Fibroblast of skin of right quadriceps (primary cell): ENCODE data around the gene GABBR2.
A peak's percentile ranks its signal among the peaks of the same experiment; 100 is the strongest.
"Not testable (repeated sequence)": the region's sequence is repeated elsewhere in the genome, so short reads cannot be mapped to it uniquely, and the experiment has no call there.

Source experiments
- DNase-seq: peaks from one replicate; pipeline ENCODE4 v3.0.0-alpha.2; 2013

Gene GABBR2

DNA sequence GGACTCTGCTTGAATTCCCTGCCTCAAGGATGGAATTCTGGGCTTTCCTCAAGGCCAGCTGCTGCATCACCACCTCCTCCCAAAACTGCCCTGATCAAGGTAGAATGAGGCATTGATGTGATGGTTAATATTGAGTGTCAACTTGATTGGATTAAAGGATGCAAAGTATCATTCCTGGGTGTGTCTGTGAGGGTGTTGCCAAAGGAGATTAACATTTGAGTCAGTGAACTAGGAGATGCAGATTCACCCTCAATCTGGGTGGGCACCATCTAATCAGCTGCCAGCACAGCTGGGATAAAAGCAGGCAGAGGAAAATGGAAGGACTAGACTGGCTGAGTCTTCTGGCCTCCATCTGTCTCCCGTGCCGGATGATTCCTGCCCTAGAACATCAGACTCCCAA, 23.9 kb downstream of the GABBR2 start:
- DNase-seq: not testable (repeated sequence)

GRCh38 chr9:98678244-98678842, 30.4 kb downstream of the GABBR2 start:
- DNase-seq: no peak

- no peak for DNase-seq
Observed at GRCh38 chr9:98673681-98674080, 35.1 kb downstream of the GABBR2 start.

- DNase-seq: no peak
Observed at GRCh38 chr9:98667005-98667640, 41.6 kb downstream of the GABBR2 start.

DNA sequence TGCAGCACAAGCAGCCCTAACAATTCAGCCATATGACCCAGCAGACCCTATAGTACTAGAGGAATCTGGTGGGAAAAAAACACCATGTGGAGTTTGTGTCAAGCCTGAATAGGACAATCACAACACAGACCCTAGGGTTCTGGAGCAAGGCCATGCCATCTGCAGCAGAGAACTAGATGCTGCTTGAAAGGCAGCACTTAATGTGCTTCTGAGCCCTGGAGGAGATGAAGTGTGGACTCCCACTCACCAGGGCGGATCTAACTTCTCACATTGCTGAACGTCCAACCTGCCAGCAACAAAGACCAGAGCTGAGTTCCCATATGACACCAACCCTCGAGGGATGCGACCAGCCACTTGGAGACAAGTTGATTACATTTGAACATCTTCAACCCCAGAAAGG, 43.2 kb downstream of the GABBR2 start:
- DNase-seq: no peak

- DNase-seq: no peak
Observed at GRCh38 chr9:98660541-98660940, 48.2 kb downstream of the GABBR2 start.

DNA sequence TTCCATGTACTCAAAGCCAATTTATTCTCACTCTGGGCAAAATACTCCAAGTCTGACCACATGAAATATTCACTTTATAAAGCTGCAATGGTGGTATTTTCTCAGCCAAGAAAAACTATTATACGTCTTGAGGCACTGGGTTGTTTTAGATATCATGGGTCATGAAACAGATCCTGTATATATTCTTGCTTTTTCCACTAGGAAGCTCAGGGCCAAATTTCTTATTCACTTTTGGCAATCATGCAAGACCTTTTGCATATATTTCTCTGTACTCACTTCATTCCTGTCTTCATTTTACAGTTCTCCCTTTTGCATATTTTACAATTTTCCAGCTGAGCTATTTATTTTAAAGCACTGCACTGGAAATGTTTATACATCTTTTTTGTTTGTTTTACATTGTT, 49.8 kb downstream of the GABBR2 start:
- peak; percentile 42 for DNase-seq

GRCh38 chr9:98657897-98658296, 50.8 kb downstream of the GABBR2 start:
- peak; percentile 53 for DNase-seq

DNA sequence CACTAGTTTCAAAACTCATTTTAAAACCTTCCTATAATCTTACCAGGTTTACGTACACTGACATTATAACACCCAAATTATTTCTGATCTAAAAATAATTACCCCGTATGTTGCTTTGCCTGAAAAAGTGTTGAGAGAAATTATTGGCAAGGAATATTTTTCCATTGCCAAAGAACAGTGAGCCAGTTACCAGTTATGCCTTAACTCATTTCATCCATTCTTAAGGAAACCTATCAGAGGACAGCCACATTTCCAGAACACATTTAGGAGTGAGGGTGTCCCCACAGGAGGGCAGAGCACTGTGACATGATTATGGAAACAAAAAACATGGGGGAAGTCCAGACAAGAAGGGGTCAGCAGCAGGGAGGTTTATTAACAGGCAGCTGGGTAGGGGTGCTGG, 52.2 kb downstream of the GABBR2 start:
- DNase-seq: no peak

- DNase-seq: not testable (repeated sequence)
Observed at GRCh38 chr9:98655428-98655827, 53.3 kb downstream of the GABBR2 start.

DNA sequence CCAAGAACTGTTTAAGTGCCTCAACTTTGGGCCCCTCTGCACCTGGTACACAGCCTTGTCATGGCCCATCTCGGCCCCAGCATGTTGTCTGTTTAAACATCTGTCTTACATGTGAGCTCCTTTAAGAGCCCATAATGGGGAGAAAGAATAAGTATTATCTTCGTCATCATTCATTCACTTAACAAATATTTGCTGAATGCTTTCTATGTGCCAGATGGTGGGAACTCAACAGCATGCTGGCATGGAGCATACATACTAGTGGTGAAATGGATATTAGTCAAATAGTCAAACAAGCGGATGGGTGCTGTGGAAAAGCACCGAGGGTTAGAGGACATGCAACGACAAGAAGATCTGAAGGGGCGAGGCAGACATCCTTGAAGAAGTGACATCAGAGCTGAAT, 54.5 kb downstream of the GABBR2 start:
- DNase-seq: peak; percentile 85

DNA sequence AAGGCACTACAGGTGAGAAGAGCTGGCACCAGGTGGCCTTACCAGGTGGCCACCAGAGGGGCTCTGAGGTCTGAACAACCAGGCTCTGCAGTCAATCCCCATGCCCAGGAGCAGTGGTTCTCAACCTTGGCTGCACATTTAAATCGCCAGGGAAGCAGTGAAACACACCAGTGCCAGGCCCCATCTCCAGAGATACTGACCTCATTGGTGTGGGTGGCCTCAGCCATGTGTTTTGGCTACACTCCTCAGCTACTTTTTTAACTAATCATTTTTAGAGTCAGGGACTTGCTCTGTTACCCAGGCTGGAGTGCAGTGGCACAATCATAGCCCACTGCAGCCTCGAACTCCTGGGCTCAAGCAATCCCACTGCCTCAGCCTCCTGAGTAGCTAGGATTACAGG, 56.0 kb downstream of the GABBR2 start:
- DNase-seq: no peak

DNA sequence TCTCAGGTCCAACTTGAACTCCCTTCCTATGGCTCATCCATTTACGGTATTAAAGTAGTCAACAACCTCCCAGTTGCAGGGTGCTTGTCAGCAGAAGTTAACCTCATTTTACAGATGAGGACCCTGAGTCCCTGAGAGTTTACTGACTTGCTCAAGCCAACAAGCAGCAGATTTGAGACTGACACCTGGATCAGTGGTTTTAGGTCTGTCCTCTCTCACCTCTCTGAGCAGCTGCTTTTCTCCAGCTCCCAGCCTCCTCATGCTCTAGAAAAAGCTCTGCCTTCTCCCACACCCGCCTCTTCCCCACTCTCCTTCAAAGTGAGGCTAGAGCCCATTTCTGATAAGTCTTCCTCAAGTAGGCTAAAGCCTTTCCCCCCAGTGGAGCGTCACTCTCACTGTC, 56.4 kb downstream of the GABBR2 start:
- no peak for DNase-seq

DNA sequence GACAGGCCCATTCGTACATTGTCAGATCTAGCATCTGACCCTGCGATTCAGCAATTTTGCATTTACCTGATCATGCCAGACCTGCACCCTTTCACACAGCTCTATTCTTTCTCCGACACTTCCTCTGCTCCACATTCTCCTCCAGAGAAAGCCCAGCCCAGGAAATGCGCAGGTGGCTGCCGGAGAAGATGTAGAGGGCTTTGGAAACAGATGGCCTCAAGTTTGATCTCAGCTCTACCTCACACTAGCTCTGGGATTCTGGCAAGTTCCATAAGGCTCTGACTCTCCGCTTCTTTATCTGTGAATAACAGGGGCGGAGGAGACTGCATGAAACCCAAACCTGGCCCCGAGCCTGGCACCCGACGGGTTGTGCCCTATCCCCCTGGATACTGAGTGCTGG, 61.5 kb downstream of the GABBR2 start:
- DNase-seq: no peak

GRCh38 chr9:98644011-98644410, 64.7 kb downstream of the GABBR2 start:
- no peak for DNase-seq

- DNase-seq: no peak
Observed at GRCh38 chr9:98642661-98643312, 65.9 kb downstream of the GABBR2 start.

- no peak for DNase-seq
Observed at GRCh38 chr9:98641695-98642094, 67.0 kb downstream of the GABBR2 start.

- DNase-seq: no peak
Observed at GRCh38 chr9:98640394-98640793, 68.3 kb downstream of the GABBR2 start.

DNA sequence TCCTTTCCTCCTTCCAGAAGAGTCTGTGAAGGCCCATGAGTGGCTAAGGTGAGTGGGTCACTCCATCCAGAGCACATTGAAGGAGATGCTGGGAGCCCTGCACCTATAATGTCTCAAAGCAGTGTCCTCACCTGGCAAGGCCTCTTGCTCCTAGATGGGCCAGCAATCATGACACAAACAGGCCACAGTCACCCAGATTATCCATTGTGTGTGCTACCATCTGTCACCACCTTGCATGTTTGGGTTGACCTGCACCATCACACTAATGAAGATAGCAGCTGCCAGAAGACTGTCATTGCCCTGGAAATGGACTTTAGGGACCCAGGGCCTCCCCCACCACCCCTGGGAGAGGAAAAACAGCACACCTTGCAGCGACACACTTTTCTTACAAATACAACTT, 69.6 kb downstream of the GABBR2 start:
- DNase-seq: no peak

DNA sequence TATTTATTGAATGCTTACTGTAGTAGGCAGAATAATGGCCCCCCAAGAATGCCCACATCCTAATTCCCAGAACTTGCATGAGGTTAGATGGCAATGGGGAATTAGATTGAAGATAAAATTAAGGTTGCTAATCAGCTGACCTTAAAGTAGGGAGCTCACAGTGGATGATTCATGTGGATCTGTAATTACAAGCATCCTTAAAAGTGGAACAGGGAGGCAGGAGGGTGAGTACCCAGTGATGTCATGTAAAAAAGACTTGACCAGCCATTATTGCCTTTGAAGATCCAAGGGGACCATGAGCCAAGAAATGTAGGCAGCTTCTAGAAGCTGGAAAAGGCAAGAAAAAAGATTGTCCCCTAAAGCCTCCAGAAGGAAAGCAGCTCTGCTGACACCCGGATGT, 71.4 kb downstream of the GABBR2 start:
- no peak for DNase-seq

DNA sequence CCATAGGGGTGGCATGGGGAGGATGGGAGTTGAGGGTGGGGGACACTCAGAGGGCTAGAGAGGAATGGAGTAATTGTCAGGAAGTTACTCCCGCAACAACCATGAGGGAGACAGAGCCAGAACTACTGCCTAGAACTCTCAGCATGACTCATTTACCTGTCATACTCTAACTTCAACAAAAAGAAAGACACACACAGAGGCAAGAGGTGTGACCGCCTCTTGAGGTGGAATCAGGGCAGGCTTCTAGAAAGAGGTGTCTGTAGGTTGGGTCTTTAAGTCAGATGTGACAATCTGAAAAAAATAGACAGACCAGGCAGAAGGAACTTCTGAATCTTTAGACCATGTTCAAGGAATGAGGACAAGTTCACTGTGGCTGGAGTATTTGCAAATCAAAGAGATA, 73.4 kb downstream of the GABBR2 start:
- DNase-seq: no peak

GRCh38 chr9:98634685-98635336, 73.9 kb downstream of the GABBR2 start:
- no peak for DNase-seq

DNA sequence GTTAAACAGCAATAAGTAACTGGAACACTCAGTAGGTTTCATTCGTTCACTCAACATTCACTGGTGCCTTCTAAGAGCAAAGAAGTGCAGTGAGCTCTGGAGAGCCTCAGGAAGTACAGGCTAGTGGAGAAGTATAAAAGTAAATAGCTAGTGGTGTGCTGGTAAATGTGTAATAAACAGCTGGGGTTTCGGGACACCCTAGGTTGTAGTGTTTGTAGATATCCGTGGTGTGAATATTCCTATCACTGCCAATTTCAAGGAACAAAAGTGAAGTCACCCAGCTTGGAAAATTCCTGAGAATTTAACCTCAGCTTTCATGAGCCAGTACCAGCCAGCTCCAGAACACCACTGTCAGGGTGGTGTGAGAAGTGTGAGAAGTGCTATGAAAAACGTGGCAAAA, 75.9 kb downstream of the GABBR2 start:
- no peak for DNase-seq

GRCh38 chr9:98627296-98627695, 81.4 kb downstream of the GABBR2 start:
- peak; percentile 15 for DNase-seq
